T-helper 1 cell (primary cell): ENCODE results near the gene DYNLT1.
"Not testable (repeated sequence)": the region's sequence is repeated elsewhere in the genome, so short reads cannot be mapped to it uniquely, and the experiment has no call there.

Experiments used
- DNase-seq, 5 donors: peaks; one replicate each; pipeline ENCODE4 v3.0.0-alpha.2; 2012 to 2020

Gene DYNLT1

GRCh38 chr6:158662954-158663624 is 18.5 kb upstream of the DYNLT1 start:
- DNase-seq: no peak

GRCh38 chr6:158662607-158662953 is 18.0 kb upstream of the DYNLT1 start:
- DNase-seq: no peak

GRCh38 chr6:158661156-158661685 is 16.7 kb upstream of the DYNLT1 start:
- no peak for DNase-seq

GRCh38 chr6:158660333-158660754 is 15.8 kb upstream of the DYNLT1 start:
- peak in 4 of 5 donors; percentile 22 to 55 (median 40) for DNase-seq

GRCh38 chr6:158656986-158657385 is 12.4 kb upstream of the DYNLT1 start:
- DNase-seq: not testable (repeated sequence)

DNA sequence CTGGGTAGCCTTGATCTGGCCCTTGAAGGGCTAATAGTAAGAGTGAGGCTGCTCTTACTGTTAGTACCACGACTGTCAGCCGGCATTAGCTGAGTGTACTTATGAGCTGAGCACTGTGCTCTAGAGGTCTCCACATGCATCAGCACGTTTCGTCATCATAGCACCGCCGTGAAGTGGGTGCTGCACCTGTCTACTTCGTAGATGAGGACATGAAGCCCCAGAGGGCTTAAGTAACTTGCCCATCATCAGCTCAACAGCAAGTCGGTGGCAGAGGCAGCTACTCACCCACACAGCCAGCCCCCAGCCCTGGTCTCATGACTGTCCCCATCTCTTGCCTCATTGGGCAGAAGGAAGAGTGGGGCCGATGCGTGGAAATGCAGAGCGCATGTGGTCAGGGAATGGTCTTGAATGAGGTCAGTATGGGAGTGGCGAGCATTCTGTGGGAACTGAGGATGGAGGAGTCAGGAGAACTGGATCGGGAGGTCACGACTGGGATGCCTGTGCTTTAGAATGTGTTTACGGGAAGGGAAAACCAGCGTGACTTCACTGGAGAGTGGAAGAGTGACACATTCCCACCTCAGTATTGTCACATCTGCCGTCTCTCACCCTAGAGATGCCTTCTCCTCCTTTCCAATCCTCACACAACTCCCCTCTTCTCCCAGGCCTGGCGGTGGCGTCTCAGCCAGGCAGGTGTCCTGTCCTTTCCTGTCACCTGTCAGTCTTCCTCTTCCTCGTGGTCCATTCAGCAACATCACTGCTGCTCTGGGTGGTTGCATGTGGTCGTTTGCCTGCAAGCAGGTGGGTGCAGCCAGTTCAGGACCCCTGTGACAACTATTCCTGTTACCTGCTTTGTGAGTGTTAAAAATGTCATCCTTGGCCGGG is 11.3 kb upstream of the DYNLT1 start:
- no peak for DNase-seq

DNA sequence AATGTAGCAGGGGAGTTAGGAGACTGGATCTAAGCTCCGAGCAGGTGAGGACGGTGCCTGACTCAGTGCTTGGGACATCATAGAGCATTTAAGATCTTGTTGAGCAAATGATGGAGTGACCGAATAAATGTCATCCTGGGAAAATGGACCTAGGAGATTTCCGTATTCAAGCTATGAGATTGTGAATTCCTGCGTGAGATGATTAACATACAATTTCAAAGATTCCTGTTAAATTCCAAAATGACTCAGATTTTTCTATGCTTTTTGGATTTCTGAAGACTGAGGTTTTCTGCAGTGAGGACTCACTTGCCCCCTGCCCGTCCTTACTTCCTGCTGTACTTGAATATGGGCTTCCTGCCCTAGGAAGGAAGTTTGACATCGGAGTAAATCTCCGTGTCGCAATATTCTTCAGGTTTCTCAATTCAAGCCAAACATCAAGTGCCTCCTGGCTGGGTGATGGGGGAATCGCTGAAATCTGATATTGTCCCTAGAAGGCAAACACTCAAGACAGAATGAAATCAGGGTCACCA is 10.5 kb upstream of the DYNLT1 start:
- peak in 1 of 5 donors; percentile 43 for DNase-seq

GRCh38 chr6:158654498-158654897 is 10.0 kb upstream of the DYNLT1 start:
- DNase-seq: peak in 1 of 5 donors; percentile 7

DNA sequence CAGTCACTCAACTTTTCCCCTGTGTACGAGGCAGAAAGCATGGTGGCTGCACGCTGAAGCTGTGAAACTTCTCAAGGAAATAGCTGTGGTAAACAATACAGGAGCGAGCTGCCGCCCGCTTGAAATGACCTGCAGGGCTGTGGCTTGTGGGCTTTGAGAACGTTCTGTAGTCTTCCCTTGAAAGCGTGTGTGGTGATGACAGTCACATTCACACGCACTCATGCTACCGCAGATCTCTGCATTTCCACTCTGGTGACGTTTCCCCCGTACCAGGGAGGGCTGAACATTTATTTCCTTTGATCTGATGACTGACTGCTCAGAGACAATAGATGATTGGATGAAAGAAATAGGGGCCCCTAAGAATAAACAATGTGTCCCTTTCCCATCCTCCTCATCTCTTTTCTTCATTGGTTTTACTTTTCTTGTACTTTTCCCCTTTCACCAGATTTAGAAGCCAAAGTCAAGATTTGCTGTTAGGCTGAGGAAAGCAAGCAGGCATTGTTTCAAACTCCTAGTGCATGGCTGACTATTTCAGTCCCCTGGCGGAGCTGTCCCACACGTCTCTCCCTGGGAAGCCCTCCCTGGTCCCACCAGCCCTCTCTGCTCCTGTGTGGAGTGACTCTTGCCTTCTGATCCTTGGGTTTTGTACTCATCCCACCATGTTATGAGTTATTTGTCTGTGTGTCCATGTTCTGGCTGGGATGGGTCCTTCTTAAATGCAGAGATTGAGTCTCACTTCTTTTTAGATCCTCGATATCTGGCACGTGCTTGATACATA is 9.2 kb upstream of the DYNLT1 start:
- DNase-seq: peak; percentile 72 to 98 (median 83)

DNA sequence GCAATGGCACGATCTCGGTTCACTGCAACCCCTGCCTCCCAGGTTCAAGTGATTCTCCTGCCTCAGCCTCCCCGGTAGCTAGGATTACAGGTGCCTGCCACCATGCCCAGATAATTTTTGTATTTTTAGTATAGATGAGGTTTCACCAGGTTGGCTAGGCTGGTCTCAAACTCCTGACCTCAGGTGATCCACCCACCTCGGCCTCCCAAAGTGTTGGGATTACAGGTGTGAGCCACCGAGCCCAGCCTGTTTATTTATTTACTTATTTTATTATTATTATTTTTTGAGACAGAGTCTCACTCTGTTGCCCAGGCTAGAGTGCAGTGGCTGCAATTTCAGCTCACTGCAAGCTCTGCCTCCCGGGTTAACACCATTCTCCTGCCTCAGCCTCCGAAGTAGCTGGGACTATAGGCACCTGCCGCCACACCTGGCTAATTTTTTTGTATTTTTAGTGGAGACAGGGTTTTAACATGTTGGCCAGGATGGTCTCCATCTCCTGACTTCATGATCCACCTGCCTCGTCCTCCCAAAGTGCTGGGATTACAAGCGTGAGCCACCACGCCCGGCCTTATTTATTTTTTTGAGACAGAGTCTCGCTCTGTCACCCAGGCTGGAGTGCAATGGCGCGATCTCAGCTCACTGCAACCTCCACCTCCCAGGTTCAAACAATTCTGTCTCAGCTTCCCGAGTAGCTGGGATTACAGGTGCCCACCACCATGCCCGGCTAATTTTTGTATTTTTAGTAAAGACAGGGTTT is 7.6 kb upstream of the DYNLT1 start:
- DNase-seq: not testable (repeated sequence)

DNA sequence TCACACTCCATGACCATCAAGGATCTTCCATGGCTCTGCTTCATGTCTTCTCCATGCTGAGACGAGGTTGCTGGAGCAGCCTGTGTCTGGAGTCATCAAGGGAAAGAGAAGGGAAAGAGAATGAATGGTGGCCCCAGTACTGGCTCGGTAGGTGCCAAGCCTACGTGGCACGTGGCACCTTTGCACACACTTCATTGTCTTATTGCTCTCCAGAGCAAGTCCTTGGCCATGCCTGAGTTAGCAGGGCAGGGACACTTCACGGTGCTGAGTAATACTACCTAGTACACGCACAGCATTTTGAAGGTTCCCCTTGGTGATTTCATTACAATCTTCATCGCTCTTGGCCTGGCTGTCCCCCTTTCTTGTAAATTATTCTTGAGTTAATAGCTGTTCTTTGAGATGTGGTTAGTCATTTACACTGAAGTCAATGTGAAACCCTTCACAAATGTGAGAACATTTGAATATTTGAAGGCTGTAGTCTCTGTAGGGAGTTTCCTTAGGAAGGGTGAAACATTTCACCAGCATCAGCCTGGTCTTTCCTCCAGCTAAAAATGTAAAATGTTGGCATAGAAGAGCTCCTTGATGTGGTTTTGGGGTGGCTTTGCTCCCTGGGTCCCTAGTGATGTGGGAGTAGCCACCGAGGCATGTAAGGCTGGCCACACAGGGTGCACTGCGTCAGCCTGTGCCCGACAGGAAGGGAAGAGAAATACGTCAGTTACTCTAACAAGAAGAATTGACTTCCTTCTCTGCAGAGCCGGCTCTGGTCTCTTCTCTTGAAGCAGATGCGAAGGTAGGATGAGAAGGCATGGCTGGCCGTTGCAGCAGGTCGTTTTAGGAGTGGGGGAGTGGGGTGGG is 5.0 kb upstream of the DYNLT1 start, which contains the start of gene SYTL3:
TSS of gene SYTL3 (plus strand) at position 766 of the 855 bp plus-strand sequence. CDS start 13,215 bp downstream, outside the sequence.
- peak; percentile 65 to 92 (median 72) for DNase-seq

DNA sequence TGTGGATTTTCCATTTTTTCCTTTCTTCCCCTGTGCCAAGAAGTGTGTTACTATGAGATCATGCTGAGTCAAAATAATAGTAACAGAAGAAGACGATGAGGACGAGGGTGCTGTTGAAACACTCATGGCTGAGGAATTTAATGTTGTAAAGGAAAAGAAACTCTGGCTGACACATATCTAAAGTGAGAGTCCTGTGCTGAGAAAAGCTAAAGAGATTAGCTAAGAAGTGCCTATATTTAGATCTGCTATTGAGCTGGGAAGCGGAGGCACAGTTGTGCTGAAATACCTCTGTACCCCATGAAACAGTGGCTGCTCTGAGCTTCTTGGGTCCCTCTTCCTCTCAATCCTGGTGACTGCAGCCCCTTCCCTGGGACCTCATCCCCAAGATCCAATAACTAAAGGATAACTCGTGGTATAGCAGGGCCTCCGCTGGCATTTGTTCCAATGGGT is 4.2 kb upstream of the DYNLT1 start:
- peak in 1 of 5 donors; percentile 82 for DNase-seq

DNA sequence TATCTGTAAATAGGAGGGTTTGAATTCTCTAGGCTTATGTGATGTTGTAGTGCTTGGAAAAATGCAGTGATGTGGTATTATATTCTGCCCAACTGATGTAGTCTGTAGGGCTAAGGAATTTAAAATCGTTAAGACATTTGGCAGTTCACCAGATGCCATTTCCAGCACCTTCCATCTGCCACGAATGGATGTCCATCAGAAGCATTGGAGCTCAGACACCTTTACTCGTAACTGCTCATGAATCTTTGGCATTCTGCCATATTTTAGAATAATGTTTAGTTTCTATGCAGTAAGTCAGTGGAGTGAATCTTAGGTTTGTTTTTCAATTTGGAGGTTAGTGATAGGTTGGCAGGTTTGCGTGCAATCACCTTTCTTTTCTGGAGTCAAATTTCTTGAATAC is 3.0 kb upstream of the DYNLT1 start:
- no peak for DNase-seq

- DNase-seq: no peak
Observed at GRCh38 chr6:158646023-158646910, 1.7 kb upstream of the DYNLT1 start.

- DNase-seq: peak in 1 of 5 donors; percentile 58
Observed at GRCh38 chr6:158645064-158646022, 800 bp upstream of the DYNLT1 start.

DNA sequence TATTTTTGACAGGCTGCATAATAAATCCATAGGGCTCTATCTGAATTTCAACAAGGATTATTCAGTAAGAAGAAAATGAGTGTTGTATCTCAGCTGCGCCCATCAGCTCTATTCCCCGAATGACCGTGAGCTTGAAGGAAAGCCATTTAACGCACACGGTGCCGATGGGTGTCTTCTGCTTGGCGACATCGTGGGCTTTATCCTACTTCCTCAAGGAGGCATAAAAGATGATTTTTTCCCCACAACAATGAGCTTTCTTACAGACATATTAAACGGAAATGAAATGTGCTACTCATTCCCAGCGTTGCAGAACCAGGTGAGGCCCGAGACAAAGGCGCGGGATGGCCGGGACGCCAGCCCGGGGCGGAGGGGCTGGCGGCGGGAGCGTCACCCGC is 710 bp downstream of the DYNLT1 start:
- DNase-seq: no peak

GRCh38 chr6:158642097-158642601 is 2.4 kb downstream of the DYNLT1 start:
- no peak for DNase-seq

DNA sequence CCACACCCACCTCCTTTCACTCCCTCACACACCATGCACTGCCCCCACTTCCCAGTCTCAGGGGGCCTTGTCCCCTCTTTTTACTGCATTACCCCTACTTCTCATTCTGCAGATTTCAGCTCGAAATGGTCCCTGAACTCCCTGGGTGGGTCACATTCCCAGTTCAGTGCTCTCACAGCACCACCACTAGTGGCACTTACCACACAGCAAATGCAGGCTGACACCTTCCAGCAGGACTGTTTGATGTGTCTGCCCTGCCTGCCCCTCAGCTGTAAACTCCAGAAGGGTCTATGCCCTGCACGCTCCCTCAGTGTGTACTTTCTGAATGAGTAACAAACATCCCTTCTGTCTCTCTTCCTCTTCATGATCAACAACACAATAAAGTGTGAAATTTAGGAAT is 4.0 kb downstream of the DYNLT1 start:
- DNase-seq: no peak
